Epithelial cell of prostate (primary cell): Measurements from ENCODE around the gene CLASP2.

Source experiments
- DNase-seq: peaks from one replicate; pipeline ENCODE4 v3.0.0-alpha.2; 2011; ENCODE audit warnings: low read depth, low spot score
- H3K27ac ChIP-seq: fragments of 450-650 bp; 2 replicates; pipeline ENCODE4 v1.5.1; 2017; ENCODE audit warnings: mild to moderate bottlenecking

CLASP2 gene

GRCh38 chr3:33644582-33644981 is 73.5 kb downstream of the CLASP2 start:
- DNase-seq: no peak
- H3K27ac ChIP-seq: no peak overlapping the region

- DNase-seq: no peak
- H3K27ac ChIP-seq: no peak overlapping the region
These were observed 75.2 kb downstream of the CLASP2 start for GRCh38 chr3:33642806-33643205.

GRCh38 chr3:33639889-33640288 is 78.2 kb downstream of the CLASP2 start:
- no peak overlapping the region for H3K27ac ChIP-seq
- DNase-seq: no peak

- no peak for DNase-seq
- H3K27ac ChIP-seq: no peak overlapping the region
These were observed 80.6 kb downstream of the CLASP2 start for GRCh38 chr3:33637482-33637881.

- no peak for DNase-seq
- no peak overlapping the region for H3K27ac ChIP-seq
These were observed 81.8 kb downstream of the CLASP2 start for GRCh38 chr3:33636125-33636850.

- no peak for DNase-seq
- H3K27ac ChIP-seq: no peak overlapping the region
These were observed 83.8 kb downstream of the CLASP2 start for GRCh38 chr3:33634262-33634661.

GRCh38 chr3:33629219-33629618 is 88.8 kb downstream of the CLASP2 start:
- DNase-seq: no peak
- no peak overlapping the region for H3K27ac ChIP-seq

GRCh38 chr3:33624756-33625155 is 93.3 kb downstream of the CLASP2 start:
- no peak for DNase-seq

GRCh38 chr3:33613041-33613440 is 105.0 kb downstream of the CLASP2 start:
- DNase-seq: no peak

More at GRCh38 chr3:33624756-33625155, 93.3 kb downstream of the CLASP2 start:
- no peak overlapping the region for H3K27ac ChIP-seq

GRCh38 chr3:33612607-33613006 is 105.4 kb downstream of the CLASP2 start:
- H3K27ac ChIP-seq: no peak overlapping the region
- DNase-seq: no peak

More at GRCh38 chr3:33613041-33613440, 105.0 kb downstream of the CLASP2 start:
- H3K27ac ChIP-seq: no peak overlapping the region

- DNase-seq: no peak
- H3K27ac ChIP-seq: no peak overlapping the region
These were observed 115.2 kb downstream of the CLASP2 start for GRCh38 chr3:33602829-33603228.

GRCh38 chr3:33597257-33597689 is 120.8 kb downstream of the CLASP2 start:
- no peak for DNase-seq
- H3K27ac ChIP-seq: no peak overlapping the region

- no peak for DNase-seq
- no peak overlapping the region for H3K27ac ChIP-seq
These were observed 125.1 kb downstream of the CLASP2 start for GRCh38 chr3:33592999-33593398.

- H3K27ac ChIP-seq: no peak overlapping the region
These were observed 127.5 kb downstream of the CLASP2 start for GRCh38 chr3:33590541-33590940.

GRCh38 chr3:33586402-33586801 is 131.7 kb downstream of the CLASP2 start:
- DNase-seq: no peak
- no peak overlapping the region for H3K27ac ChIP-seq

More at GRCh38 chr3:33590541-33590940, 127.5 kb downstream of the CLASP2 start:
- no peak for DNase-seq

GRCh38 chr3:33582234-33582633 is 135.8 kb downstream of the CLASP2 start:
- no peak for DNase-seq
- no peak overlapping the region for H3K27ac ChIP-seq

GRCh38 chr3:33581666-33582065 is 136.4 kb downstream of the CLASP2 start:
- no peak overlapping the region for H3K27ac ChIP-seq
- DNase-seq: no peak

- H3K27ac ChIP-seq: peak overlapping the region; percentile 49
- no peak for DNase-seq
These were observed 138.2 kb downstream of the CLASP2 start for GRCh38 chr3:33579840-33580239.

GRCh38 chr3:33579178-33579510 is 138.9 kb downstream of the CLASP2 start:
- DNase-seq: no peak
- H3K27ac ChIP-seq: peak overlapping the region; percentile 49

GRCh38 chr3:33578325-33579177 is 139.5 kb downstream of the CLASP2 start:
- DNase-seq: no peak

GRCh38 chr3:33577588-33577987 is 140.5 kb downstream of the CLASP2 start:
- no peak overlapping the region for H3K27ac ChIP-seq
- DNase-seq: no peak

More at GRCh38 chr3:33578325-33579177, 139.5 kb downstream of the CLASP2 start:
- H3K27ac ChIP-seq: peak overlapping the region; percentile 49
